ENCODE data around the gene NINL.

DNA sequence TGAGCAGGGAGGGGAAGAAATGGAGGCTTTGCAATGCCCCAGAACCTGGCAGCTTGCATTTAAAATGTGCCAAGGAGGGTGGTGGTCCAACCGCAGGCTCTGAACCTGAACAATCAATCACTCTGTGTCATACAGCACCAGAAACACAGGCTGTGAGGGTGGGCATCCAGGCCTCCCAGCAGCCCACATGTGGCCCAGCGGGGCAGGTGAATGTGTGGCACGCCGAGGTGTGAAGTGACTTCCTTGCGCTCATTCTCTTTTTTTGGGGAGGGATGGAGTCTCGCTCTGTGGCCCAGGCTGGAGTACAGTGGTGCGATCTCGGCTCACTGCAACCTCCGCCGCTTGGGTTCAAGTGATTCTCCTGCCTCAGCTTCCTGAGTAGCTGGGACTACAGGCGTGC, 97.4 kb downstream of the NINL start:
- TF ChIP-seq, protein P1, sequence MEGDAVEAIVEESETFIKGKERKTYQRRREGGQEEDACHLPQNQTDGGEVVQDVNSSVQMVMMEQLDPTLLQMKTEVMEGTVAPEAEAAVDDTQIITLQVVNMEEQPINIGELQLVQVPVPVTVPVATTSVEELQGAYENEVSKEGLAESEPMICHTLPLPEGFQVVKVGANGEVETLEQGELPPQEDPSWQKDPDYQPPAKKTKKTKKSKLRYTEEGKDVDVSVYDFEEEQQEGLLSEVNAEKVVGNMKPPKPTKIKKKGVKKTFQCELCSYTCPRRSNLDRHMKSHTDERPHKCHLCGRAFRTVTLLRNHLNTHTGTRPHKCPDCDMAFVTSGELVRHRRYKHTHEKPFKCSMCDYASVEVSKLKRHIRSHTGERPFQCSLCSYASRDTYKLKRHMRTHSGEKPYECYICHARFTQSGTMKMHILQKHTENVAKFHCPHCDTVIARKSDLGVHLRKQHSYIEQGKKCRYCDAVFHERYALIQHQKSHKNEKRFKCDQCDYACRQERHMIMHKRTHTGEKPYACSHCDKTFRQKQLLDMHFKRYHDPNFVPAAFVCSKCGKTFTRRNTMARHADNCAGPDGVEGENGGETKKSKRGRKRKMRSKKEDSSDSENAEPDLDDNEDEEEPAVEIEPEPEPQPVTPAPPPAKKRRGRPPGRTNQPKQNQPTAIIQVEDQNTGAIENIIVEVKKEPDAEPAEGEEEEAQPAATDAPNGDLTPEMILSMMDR (IDR thresholded peaks at IDR 0.05; ENCODE audit: low read depth, low read length, missing input control), result no peak
- TF ChIP-seq, protein P2, sequence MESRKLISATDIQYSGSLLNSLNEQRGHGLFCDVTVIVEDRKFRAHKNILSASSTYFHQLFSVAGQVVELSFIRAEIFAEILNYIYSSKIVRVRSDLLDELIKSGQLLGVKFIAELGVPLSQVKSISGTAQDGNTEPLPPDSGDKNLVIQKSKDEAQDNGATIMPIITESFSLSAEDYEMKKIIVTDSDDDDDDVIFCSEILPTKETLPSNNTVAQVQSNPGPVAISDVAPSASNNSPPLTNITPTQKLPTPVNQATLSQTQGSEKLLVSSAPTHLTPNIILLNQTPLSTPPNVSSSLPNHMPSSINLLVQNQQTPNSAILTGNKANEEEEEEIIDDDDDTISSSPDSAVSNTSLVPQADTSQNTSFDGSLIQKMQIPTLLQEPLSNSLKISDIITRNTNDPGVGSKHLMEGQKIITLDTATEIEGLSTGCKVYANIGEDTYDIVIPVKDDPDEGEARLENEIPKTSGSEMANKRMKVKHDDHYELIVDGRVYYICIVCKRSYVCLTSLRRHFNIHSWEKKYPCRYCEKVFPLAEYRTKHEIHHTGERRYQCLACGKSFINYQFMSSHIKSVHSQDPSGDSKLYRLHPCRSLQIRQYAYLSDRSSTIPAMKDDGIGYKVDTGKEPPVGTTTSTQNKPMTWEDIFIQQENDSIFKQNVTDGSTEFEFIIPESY (IDR thresholded peaks at IDR 0.05), result no peak
- no peak for TF ChIP-seq FOXA1 (IDR thresholded peaks at IDR 0.05)
- TF ChIP-seq NR2F2 (IDR thresholded peaks at IDR 0.05), result no peak
- TF ChIP-seq RAD21 (IDR thresholded peaks at IDR 0.05), result no peak
- TF ChIP-seq YY1 (IDR thresholded peaks at IDR 0.05), result no peak

Data from liver (tissue), 3 donors.